GM21367 (cell line): ENCODE results near the gene FCGR1A.
"Not testable (repeated sequence)": the region's sequence is repeated elsewhere in the genome, so short reads cannot be mapped to it uniquely, and the experiment has no call there.

ENCODE experiments used
- ATAC-seq: cut with Tn5 transposase; IDR thresholded peaks from one replicate; pipeline ENCODE4 v1.9.1; 2021; ENCODE audit not compliant: unreplicated experiment

FCGR1A gene

GRCh38 chr1:149831764-149832315 is 49.3 kb downstream of the FCGR1A start:
- ATAC-seq = peak; percentile 5

- ATAC-seq = peak; percentile 54
These were observed 50.0 kb downstream of the FCGR1A start for GRCh38 chr1:149832316-149833126.

- peak; percentile 5 for ATAC-seq
These were observed 50.6 kb downstream of the FCGR1A start for GRCh38 chr1:149833144-149833543.

GRCh38 chr1:149841149-149841548 is 58.7 kb downstream of the FCGR1A start:
- not testable (repeated sequence) for ATAC-seq
